IPS-18a (cell line): Measurements from ENCODE around the gene P2RX2.

Experiments used
- H3K27ac ChIP-seq: one replicate; pipeline ENCODE4 v1.5.1; 2013; ENCODE audit warnings: low read length
- H3K27me3 ChIP-seq: one replicate; pipeline ENCODE4 v1.6.1; 2013; ENCODE audit warnings: mild to moderate bottlenecking, low read length; ENCODE audit not compliant: control insufficient read depth, insufficient read depth
- H3K36me3 ChIP-seq: one replicate; pipeline ENCODE4 v1.6.1; 2013; ENCODE audit warnings: low read depth, low read length; ENCODE audit not compliant: control insufficient read depth
- H3K4me1 ChIP-seq: one replicate; pipeline ENCODE4 v1.6.1; 2013; ENCODE audit warnings: low read depth, low read length; ENCODE audit not compliant: control insufficient read depth
- H3K4me3 ChIP-seq: one replicate; pipeline ENCODE4 v1.5.1; 2013; ENCODE audit warnings: low read length
- H3K9ac ChIP-seq: one replicate; pipeline ENCODE4 v1.6.1; 2013; ENCODE audit warnings: mild to moderate bottlenecking, low read length, moderate library complexity
- H3K9me3 ChIP-seq: one replicate; pipeline ENCODE4 v1.6.1; 2013; ENCODE audit warnings: low read depth, low read length; ENCODE audit not compliant: control insufficient read depth

Gene P2RX2

DNA sequence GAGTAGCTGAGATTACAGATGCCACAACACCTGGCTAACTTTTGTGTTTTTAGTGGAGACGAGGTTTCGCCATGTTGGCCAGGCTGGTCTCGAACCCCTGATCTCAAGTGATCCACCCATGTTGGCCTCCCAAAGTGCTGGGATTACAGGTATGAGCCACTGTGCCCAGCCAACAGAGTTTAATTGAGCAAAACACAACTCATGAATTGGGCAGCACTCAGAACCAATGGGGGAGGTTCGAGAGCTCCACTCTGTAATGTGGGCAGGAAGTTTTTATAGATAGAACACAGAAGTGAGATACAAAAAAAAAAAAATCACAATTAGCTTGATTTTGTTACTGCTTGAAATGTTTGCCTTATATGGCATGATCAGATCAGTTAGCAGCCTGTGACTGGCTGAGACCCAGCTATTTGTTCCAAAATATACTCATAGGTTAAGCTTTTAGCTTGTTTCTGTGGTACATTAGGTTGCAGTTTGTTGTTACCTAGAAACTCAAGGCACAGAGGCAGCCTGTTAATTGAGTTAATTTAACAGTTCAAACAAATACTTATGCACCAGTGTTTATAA, 1.4 kb upstream of the P2RX2 start:
- no peaks in the 10 kb centered on the region for H3K4me1 ChIP-seq
- no peak overlapping the region for H3K4me3 ChIP-seq
- peaks cover 82% of the 10 kb centered on the region for H3K27me3 ChIP-seq
- H3K36me3 ChIP-seq = no peaks in the 10 kb centered on the region
- H3K27ac ChIP-seq = no peak overlapping the region
- H3K9me3 ChIP-seq = peaks cover 12% of the 10 kb centered on the region
- H3K9ac ChIP-seq = no peak overlapping the region

- Histone ChIP-seq H3K9me3 (peaks cover 12% of the 10 kb centered on the region), H3K27ac (no peak overlapping the region), H3K4me1 (no peaks in the 10 kb centered on the region), H3K4me3 (no peak overlapping the region), H3K9ac (no peak overlapping the region), H3K36me3 (no peaks in the 10 kb centered on the region), H3K27me3 (peaks cover 74% of the 10 kb centered on the region)
Measured at GRCh38 chr12:132617822-132618682, 524 bp upstream of the P2RX2 start.

DNA sequence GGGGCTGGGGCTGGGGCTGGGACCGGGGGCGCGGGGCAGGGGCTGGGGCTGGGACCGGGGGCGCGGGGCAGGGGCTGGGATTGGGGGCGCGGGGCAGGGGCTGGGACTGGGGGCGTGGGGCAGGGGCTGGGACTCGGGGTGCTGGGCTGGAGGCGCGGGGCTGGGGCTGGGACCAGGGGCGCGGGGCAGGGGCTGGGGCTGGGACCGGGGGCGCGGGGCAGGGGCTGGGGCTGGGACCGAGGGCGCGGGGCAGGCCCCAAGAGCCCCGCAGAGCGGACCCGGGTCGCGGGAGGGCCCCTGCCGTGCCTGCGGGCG, 452 bp downstream of the P2RX2 start:
- no peaks in the 10 kb centered on the region for H3K4me1 ChIP-seq
- no peak overlapping the region for H3K4me3 ChIP-seq
- H3K27me3 ChIP-seq = peaks cover 64% of the 10 kb centered on the region
- H3K9me3 ChIP-seq = peaks cover 12% of the 10 kb centered on the region
- peaks cover 8% of the 10 kb centered on the region for H3K36me3 ChIP-seq
- H3K9ac ChIP-seq = no peak overlapping the region
- H3K27ac ChIP-seq = no peak overlapping the region

DNA sequence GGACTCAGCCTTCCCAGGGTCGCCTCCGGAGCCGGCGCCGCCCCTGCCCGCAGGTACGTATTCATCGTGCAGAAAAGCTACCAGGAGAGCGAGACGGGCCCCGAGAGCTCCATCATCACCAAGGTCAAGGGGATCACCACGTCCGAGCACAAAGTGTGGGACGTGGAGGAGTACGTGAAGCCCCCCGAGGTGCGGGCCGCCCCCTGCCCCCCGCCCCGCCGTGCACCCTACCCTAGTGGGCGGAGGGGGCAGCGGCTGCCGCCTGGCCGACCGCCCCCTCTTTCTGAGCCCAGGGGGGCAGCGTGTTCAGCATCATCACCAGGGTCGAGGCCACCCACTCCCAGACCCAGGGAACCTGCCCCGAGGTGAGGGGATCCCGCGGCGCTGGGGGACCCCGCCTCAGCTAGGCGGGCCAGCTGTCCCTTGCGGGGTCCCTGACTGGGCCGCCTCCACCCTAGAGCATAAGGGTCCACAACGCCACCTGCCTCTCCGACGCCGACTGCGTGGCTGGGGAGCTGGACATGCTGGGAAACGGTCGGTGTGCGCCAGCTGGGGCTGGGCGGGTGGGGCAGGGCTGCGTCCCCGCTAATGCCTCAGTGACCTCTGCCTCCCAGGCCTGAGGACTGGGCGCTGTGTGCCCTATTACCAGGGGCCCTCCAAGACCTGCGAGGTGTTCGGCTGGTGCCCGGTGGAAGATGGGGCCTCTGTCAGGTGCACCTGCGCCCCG, 973 bp downstream of the P2RX2 start:
- Histone ChIP-seq H3K36me3 (peaks cover 14% of the 10 kb centered on the region), H3K9ac (no peak overlapping the region), H3K27ac (no peak overlapping the region), H3K27me3 (peaks cover 59% of the 10 kb centered on the region), H3K4me3 (no peak overlapping the region), H3K9me3 (peaks cover 12% of the 10 kb centered on the region), H3K4me1 (no peaks in the 10 kb centered on the region)

DNA sequence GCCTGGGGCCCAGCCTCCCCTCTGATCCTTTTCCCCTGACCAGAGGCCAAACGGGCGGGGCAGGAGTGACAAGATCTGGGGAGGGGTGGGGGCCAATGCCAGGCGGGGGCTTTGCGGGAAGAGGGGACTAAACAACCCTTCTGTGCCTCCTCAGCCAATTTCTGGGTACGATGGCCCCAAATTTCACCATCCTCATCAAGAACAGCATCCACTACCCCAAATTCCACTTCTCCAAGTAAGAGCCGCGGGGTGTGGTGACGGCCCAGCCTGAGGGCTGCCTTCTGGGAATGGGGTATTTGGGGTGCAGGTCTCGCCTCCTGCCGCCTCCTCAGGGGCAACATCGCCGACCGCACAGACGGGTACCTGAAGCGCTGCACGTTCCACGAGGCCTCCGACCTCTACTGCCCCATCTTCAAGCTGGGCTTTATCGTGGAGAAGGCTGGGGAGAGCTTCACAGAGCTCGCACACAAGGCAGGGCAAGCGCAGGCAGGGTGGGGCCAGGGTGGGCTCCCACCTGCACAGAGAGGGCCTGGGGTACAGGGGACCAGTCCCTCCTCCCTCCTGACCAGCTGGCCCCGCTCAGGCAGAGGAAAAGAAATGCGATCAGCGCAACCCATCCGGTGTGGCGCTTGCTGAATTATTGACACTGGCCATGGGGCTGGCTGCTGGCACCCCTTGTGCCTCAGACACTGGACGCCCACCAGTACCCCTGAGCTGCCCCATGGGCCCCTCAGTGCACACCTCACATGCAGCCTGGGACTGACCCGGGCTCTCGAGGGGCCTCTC, 1.7 kb downstream of the P2RX2 start:
- peaks cover 20% of the 10 kb centered on the region for H3K36me3 ChIP-seq
- peaks cover 51% of the 10 kb centered on the region for H3K27me3 ChIP-seq
- no peaks in the 10 kb centered on the region for H3K4me1 ChIP-seq
- no peak overlapping the region for H3K9ac ChIP-seq
- H3K4me3 ChIP-seq = no peak overlapping the region
- no peak overlapping the region for H3K27ac ChIP-seq
- H3K9me3 ChIP-seq = peaks cover 12% of the 10 kb centered on the region

DNA sequence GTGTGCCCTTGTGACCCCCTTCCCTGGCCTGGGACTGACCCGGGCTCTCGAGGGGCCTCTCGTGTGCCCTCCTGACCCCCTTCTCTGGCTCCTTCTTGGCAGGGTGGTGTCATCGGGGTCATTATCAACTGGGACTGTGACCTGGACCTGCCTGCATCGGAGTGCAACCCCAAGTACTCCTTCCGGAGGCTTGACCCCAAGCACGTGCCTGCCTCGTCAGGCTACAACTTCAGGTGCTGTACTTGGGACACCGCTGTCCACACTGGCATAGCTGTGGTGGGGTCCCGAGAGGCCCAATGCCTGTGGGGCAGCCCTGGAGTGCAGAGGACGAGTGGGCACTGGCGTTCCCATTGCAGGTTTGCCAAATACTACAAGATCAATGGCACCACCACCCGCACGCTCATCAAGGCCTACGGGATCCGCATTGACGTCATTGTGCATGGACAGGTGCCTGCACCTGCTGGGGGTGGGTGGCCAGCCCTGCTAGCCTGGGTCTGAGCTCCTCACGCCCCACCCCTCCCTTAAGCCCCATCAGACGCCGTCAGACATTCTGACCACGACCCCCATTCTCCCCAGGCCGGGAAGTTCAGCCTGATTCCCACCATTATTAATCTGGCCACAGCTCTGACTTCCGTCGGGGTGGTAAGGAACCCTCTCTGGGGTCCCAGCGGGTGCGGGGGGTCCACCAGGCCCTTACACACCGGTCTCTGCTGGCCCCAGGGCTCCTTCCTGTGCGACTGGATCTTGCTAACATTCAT, 2.5 kb downstream of the P2RX2 start:
- no peaks in the 10 kb centered on the region for H3K4me1 ChIP-seq
- H3K27me3 ChIP-seq = peaks cover 44% of the 10 kb centered on the region
- no peak overlapping the region for H3K4me3 ChIP-seq
- no peak overlapping the region for H3K27ac ChIP-seq
- H3K36me3 ChIP-seq = peaks cover 27% of the 10 kb centered on the region
- H3K9me3 ChIP-seq = peaks cover 12% of the 10 kb centered on the region
- no peak overlapping the region for H3K9ac ChIP-seq

- H3K9ac ChIP-seq = no peak overlapping the region
- H3K4me1 ChIP-seq = no peaks in the 10 kb centered on the region
- no peak overlapping the region for H3K27ac ChIP-seq
- H3K9me3 ChIP-seq = peaks cover 9% of the 10 kb centered on the region
- peaks cover 28% of the 10 kb centered on the region for H3K36me3 ChIP-seq
- H3K4me3 ChIP-seq = no peak overlapping the region
- peaks cover 36% of the 10 kb centered on the region for H3K27me3 ChIP-seq
Measured at GRCh38 chr12:132621657-132622435, 3.3 kb downstream of the P2RX2 start.

DNA sequence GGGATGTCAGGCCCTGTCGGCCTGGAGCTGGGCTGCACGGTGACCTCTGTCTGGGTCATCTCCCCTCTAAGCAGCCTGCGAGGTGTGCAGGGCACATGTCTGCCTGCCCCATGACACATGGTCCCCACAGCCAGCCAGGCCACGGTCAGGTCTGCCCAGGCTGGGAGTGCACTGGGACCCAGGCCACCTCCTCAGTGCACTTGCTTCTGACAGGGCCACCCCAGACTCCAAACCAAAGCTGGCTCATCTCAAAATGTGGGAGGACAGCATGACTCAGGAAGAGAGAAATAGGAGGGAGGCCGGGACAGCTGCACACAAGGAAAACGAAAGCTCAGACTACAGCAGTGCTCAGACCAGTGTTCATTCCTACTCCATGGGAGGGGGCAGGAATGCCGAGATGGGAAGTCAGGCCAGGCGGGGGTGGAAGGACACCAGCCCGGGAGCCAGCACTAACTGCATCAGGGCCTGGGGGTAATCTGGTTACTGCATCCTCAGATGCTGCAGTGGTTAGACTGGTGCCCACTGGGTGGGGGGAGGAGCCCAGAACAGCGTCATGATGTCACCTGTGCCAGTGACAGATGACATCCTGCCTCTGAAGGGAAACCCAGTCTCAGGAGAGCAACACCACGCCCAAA, 4.0 kb downstream of the P2RX2 start:
- no peak overlapping the region for H3K27ac ChIP-seq
- peaks cover 29% of the 10 kb centered on the region for H3K27me3 ChIP-seq
- H3K9me3 ChIP-seq = peaks cover 3% of the 10 kb centered on the region
- H3K36me3 ChIP-seq = peaks cover 31% of the 10 kb centered on the region
- no peak overlapping the region for H3K4me3 ChIP-seq
- H3K4me1 ChIP-seq = no peaks in the 10 kb centered on the region
- no peak overlapping the region for H3K9ac ChIP-seq

DNA sequence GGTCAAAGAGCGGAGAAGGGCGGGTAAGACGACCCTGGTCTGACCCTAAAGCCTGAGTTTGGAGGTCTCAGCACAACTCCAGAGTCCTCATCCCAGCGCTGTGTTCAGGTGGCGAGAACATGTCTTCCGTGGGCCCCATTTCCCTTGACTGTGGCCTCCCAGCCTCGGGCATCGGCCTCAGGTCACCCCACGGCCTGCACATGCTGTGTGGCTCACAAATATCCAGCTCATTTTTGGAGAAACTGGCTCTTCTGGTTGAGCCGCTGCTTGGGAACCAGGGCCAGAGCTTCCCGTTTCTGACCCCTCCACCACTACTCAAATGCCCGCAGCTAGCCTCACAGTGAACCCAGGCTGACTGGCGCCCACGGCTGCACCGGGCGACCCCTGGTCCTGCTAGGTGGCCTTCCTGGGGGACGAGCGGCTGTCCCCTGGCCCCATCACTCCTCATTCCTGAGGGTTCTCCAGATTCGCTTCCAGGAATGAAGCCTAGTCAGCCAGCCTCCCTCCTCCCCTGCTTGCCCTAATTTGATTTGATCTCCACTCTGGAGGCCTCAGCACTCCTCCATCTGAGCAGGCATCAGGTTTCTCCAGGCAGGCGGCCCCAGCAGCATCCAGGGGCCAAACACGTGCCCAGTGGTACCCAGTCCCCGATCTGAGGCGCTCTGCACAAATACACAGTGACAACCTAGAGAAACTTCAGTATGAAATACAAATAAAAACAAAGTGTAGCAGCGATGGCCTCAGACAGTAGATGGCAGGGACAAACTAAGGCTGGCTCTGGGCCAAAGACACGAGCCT, 4.7 kb downstream of the P2RX2 start:
- Histone ChIP-seq H3K4me1 (no peaks in the 10 kb centered on the region), H3K27me3 (peaks cover 22% of the 10 kb centered on the region), H3K9ac (no peak overlapping the region), H3K4me3 (no peak overlapping the region), H3K27ac (no peak overlapping the region), H3K9me3 (no peaks in the 10 kb centered on the region), H3K36me3 (peaks cover 33% of the 10 kb centered on the region)
